SK-N-MC (cell line): ENCODE data around the gene ABCG2.

Source experiments
- EZH2 ChIP-seq: fragments of 200-600 bp; sonication (generic); IDR thresholded peaks from one replicate; pipeline ENCODE4 v1.6.1; 2017; ENCODE audit warnings: antibody characterized with exemption
- FOXP2 ChIP-seq: optimal IDR thresholded peaks from 2 replicates; pipeline ENCODE3; 2011; ENCODE audit warnings: mild to moderate bottlenecking, moderate library complexity; ENCODE audit not compliant: insufficient read depth; ENCODE audit errors: extremely low read length, control extremely low read depth
- POLR2AphosphoS5 ChIP-seq: IDR thresholded peaks from 2 replicates; pipeline ENCODE4 v1.6.1; 2012; ENCODE audit warnings: mild to moderate bottlenecking, low read depth, low read length, borderline replicate concordance

GRCh38 chr4:88043586-88044340 lies 114.7 kb downstream of the ABCG2 start:
- TF ChIP-seq POLR2AphosphoS5 = no peak
- TF ChIP-seq EZH2 = no peak
- no peak for TF ChIP-seq FOXP2
